GM23338 (cell line): ENCODE data around the gene ATG2B. TPM values are rescaled to one million over a fixed set of nuclear protein-coding genes. Genes with fewer than 3 reads are reported as not detected.

ENCODE experiments used
- ATAC-seq: fragments of 200-7000 bp; cut with Tn5 transposase; 3 replicates; pipeline ENCODE4 v1.9.1; 2020
- DNase-seq: peaks from one replicate; pipeline ENCODE4 v3.0.0-alpha.2; 2015; ENCODE audit warnings: low spot score
- H2AFZ ChIP-seq: fragments of 200-600 bp; sonication (generic); 2 replicates; pipeline ENCODE4 v1.8.0; 2016; ENCODE audit warnings: antibody characterized with exemption, mild to moderate bottlenecking, moderate library complexity
- H3F3A ChIP-seq: fragments of 200-600 bp; sonication (generic); replicated peaks from 2 replicates; pipeline ENCODE4 v1.8.0; 2017; ENCODE audit warnings: antibody characterized with exemption, mixed run types, low read depth
- H3K27ac ChIP-seq: fragments of 200-600 bp; sonication (generic); 2 replicates; pipeline ENCODE4 v1.6.1; 2016; ENCODE audit warnings: low read depth
- H3K27me3 ChIP-seq: fragments of 200-600 bp; sonication (generic); 2 replicates; pipeline ENCODE4 v1.8.0; 2016; ENCODE audit warnings: mild to moderate bottlenecking, mixed run types, moderate library complexity; ENCODE audit not compliant: insufficient read depth
- H3K36me3 ChIP-seq: fragments of 200-600 bp; sonication (generic); 2 replicates; pipeline ENCODE4 v1.8.0; 2016; ENCODE audit warnings: mild to moderate bottlenecking; ENCODE audit not compliant: insufficient read depth
- H3K4me1 ChIP-seq: fragments of 200-600 bp; sonication (generic); 2 replicates; pipeline ENCODE4 v1.8.0; 2016; ENCODE audit warnings: mild to moderate bottlenecking, moderate library complexity; ENCODE audit not compliant: insufficient read depth
- H3K4me2 ChIP-seq: fragments of 200-600 bp; sonication (generic); 2 replicates; pipeline ENCODE4 v1.7.1; 2017; ENCODE audit warnings: mixed run types
- H3K4me3 ChIP-seq: fragments of 200-600 bp; sonication (generic); 2 replicates; pipeline ENCODE4 v1.6.1; 2016; ENCODE audit warnings: mixed run types
- H3K79me2 ChIP-seq: fragments of 200-600 bp; sonication (generic); replicated peaks from 2 replicates; pipeline ENCODE4 v1.8.0; 2017; ENCODE audit warnings: mild to moderate bottlenecking; ENCODE audit not compliant: insufficient read depth
- H3K9me2 ChIP-seq: fragments of 200-600 bp; sonication (generic); 2 replicates; pipeline ENCODE4 v1.8.0; 2017; ENCODE audit not compliant: insufficient read depth
- H4K20me1 ChIP-seq: fragments of 200-600 bp; sonication (generic); replicated peaks from 2 replicates; pipeline ENCODE4 v1.8.0; 2017; ENCODE audit warnings: mild to moderate bottlenecking; ENCODE audit not compliant: insufficient read depth
- H3K27ac Mint-ChIP-seq: 2 replicates; pipeline ENCODE4 v1.8.0; 2020; ENCODE audit warnings: inconsistent platforms, mild to moderate bottlenecking, moderate library complexity, mixed read lengths
- H3K27me3 Mint-ChIP-seq: 3 replicates; pipeline ENCODE4 v1.8.0; 2022; ENCODE audit warnings: low read depth, mild to moderate bottlenecking, moderate library complexity, mixed read lengths, inconsistent platforms; ENCODE audit not compliant: insufficient read depth, poor library complexity
- H3K36me3 Mint-ChIP-seq: 3 replicates; pipeline ENCODE4 v1.8.0; 2021; ENCODE audit warnings: low read depth, mild to moderate bottlenecking, inconsistent platforms, moderate library complexity, mixed read lengths
- H3K4me1 Mint-ChIP-seq: 3 replicates; pipeline ENCODE4 v1.8.0; 2020; ENCODE audit warnings: mild to moderate bottlenecking, inconsistent platforms, mixed read lengths
- H3K4me3 Mint-ChIP-seq: 3 replicates; pipeline ENCODE4 v1.8.0; 2021; ENCODE audit warnings: moderate library complexity, mild to moderate bottlenecking, inconsistent platforms, mixed read lengths
- H3K9me3 Mint-ChIP-seq: 3 replicates; pipeline ENCODE4 v1.8.0; 2020; ENCODE audit warnings: moderate library complexity, mild to moderate bottlenecking, inconsistent platforms, mixed read lengths
- CREB1 ChIP-seq: fragments of 250-450 bp; sonication (Bioruptor Pico); IDR thresholded peaks from 2 replicates; pipeline ENCODE4 v1.5.0; 2020; ENCODE audit warnings: low read depth, mild to moderate bottlenecking, moderate library complexity
- EZH2 ChIP-seq: fragments of 200-600 bp; sonication (generic); IDR thresholded peaks from one replicate; pipeline ENCODE4 v1.8.0; 2017; ENCODE audit warnings: antibody characterized with exemption, mild to moderate bottlenecking, low read depth; ENCODE audit not compliant: unreplicated experiment
- STAT1 ChIP-seq: IDR thresholded peaks from one replicate; pipeline ENCODE4 v1.6.1; 2016; ENCODE audit warnings: antibody characterized with exemption; ENCODE audit not compliant: unreplicated experiment
- ZNF331 ChIP-seq: fragments of 250-450 bp; sonication (Bioruptor Pico); IDR thresholded peaks from 2 replicates; pipeline ENCODE4 v1.5.0; 2020; ENCODE audit warnings: low read depth, mild to moderate bottlenecking, moderate library complexity
- ZNF462 ChIP-seq: fragments of 250-450 bp; sonication (Bioruptor Pico); IDR thresholded peaks from 2 replicates; pipeline ENCODE4 v1.5.0; 2020; ENCODE audit warnings: mild to moderate bottlenecking, moderate library complexity
- polyA plus RNA-seq: library from polyadenylated mRNA; unstranded; fragments of >200 nt; fragmentation: Nextera tagmentation; extraction: Ambion mirVana; gene quantifications from 2 replicates; pipeline ENCODE4 v1.2.1, GENCODE V29; 2016
- total RNA-seq: library from RNA; depleted of rRNA; stranded (reverse); fragments of >200 nt; shearing (Covaris generic); gene quantifications from 2 replicates; pipeline ENCODE4 v1.2.3, GENCODE V29; 2014
- TF ChIP-seq, protein P1 (sequence below), 2 experiments: fragments of 200-600 bp in 1 of 2; sonication (generic) in 1 of 2; conservative IDR thresholded peaks; 2 replicates each; pipeline versions ENCODE4 v1.5.1 to v1.6.1; 2016 to 2017; ENCODE audit warnings: antibody characterized with exemption in 2 of 2, low read depth in 2 of 2, mild to moderate bottlenecking in 2 of 2, moderate library complexity in 1 of 2
- TF ChIP-seq, protein P2 (sequence below): IDR thresholded peaks from 2 replicates; pipeline ENCODE4 v1.6.1; 2016; ENCODE audit warnings: antibody characterized with exemption

ATG2B gene
- total and polyA plus RNA-seq, 2 experiments from 2014 or later = 3.8 to 15.4 TPM

DNA sequence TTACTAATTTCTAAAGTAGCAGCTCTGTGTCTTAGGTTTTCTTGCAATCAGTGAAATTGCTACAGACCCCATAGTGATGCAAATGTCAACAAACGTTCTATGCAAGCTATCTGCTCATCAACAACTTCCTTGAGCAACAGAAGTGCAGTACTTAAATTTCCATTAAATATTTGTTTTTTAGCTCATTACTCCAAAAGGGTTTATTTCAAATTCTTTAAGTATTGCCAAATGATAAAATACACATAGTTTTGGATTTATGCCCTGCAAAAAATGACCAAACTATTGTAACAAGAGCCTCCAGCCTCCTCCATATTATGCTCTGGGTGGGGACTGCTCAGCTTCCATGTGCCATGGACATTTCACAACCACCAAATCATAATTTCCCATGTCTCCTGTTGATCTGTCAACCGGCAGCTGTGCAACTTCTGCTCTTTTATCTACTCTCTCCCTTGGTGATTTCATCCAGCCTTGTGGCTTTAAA lies 102.8 kb downstream of the ATG2B start (continued):
- no peak for TF ChIP-seq ZNF462 (CRISPR knock-in tag)
- TF ChIP-seq ZNF331 (CRISPR knock-in tag) = no peak
- TF ChIP-seq, protein P1, sequence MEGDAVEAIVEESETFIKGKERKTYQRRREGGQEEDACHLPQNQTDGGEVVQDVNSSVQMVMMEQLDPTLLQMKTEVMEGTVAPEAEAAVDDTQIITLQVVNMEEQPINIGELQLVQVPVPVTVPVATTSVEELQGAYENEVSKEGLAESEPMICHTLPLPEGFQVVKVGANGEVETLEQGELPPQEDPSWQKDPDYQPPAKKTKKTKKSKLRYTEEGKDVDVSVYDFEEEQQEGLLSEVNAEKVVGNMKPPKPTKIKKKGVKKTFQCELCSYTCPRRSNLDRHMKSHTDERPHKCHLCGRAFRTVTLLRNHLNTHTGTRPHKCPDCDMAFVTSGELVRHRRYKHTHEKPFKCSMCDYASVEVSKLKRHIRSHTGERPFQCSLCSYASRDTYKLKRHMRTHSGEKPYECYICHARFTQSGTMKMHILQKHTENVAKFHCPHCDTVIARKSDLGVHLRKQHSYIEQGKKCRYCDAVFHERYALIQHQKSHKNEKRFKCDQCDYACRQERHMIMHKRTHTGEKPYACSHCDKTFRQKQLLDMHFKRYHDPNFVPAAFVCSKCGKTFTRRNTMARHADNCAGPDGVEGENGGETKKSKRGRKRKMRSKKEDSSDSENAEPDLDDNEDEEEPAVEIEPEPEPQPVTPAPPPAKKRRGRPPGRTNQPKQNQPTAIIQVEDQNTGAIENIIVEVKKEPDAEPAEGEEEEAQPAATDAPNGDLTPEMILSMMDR (conservative IDR thresholded peaks at IDR 0.05; ENCODE audit: low read depth in 2 of 2) = no peak
- TF ChIP-seq CREB1 (CRISPR knock-in tag) = no peak
- TF ChIP-seq STAT1 = no peak
- TF ChIP-seq, protein P2, sequence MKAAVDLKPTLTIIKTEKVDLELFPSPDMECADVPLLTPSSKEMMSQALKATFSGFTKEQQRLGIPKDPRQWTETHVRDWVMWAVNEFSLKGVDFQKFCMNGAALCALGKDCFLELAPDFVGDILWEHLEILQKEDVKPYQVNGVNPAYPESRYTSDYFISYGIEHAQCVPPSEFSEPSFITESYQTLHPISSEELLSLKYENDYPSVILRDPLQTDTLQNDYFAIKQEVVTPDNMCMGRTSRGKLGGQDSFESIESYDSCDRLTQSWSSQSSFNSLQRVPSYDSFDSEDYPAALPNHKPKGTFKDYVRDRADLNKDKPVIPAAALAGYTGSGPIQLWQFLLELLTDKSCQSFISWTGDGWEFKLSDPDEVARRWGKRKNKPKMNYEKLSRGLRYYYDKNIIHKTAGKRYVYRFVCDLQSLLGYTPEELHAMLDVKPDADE = no peak

GRCh38 chr14:96257900-96258299 lies 105.2 kb downstream of the ATG2B start:
- DNase-seq (no peak), ATAC-seq (no peak)
- H3K79me2 ChIP-seq = no peaks in the 10 kb centered on the region
- H3K27me3 ChIP-seq = no peaks in the 10 kb centered on the region
- H4K20me1 ChIP-seq = no peaks in the 10 kb centered on the region
- Mint-ChIP-seq H3K4me3 (no peak overlapping the region), H3K27me3 (peaks cover 6% of the 10 kb centered on the region), H3K9me3 (no peaks in the 10 kb centered on the region; the same call in 1 of the 3 replicates), H3K36me3 (no peaks in the 10 kb centered on the region), H3K27ac (no peak overlapping the region), H3K4me1 (peaks cover 6% of the 10 kb centered on the region)
- H3K4me1 ChIP-seq = no peaks in the 10 kb centered on the region
- no peak overlapping the region for H3K4me3 ChIP-seq
- no peak overlapping the region for H2AFZ ChIP-seq
- no peaks in the 10 kb centered on the region for H3F3A ChIP-seq
- no peak overlapping the region for H3K4me2 ChIP-seq
- H3K27ac ChIP-seq = no peak overlapping the region
- H3K36me3 ChIP-seq = no peaks in the 10 kb centered on the region
- H3K9me2 ChIP-seq = 0 out of 2 replicates have a peak, but pooled peaks cover 5% of the 10 kb centered on the region
- TF ChIP-seq EZH2 = no peak
